Measurements from ENCODE around the gene NOC2L. TPM values are rescaled to one million over a fixed set of nuclear protein-coding genes. Genes with fewer than 3 reads are reported as not detected.
"Not testable (repeated sequence)": the region's sequence is repeated elsewhere in the genome, so short reads cannot be mapped to it uniquely, and the experiment has no call there.

NOC2L gene
- total and polyA plus RNA-seq, 5 donors = 43.6 to 48.6 (median 45.4) TPM

GRCh38 chr1:955474-955873, 3.6 kb downstream of the NOC2L start:
- DNase-seq (no peak), ATAC-seq (no peak)
- no peak overlapping the region for H3K4me3 ChIP-seq (ENCODE audit: low read length)
- no peaks in the 10 kb centered on the region for H3K27me3 ChIP-seq (ENCODE audit: control insufficient read depth, insufficient read depth)
- intact Hi-C loops (cut with DNase I) = loop anchor here in 1 of 4 donors (10.0 kb wide), 1 partner anchor 51 kb away; no protein-coding TSS in a partner anchor
- H3K9me3 ChIP-seq (ENCODE audit: control insufficient read depth, low read length) = no peaks in the 10 kb centered on the region
- H3K27ac ChIP-seq (ENCODE audit: low read length) = no peak overlapping the region
- WGBS = 71% methylated on average over 6 of the region's 6 CpGs
- H3K4me1 ChIP-seq (ENCODE audit: control insufficient read depth, insufficient read depth, low read length) = no peaks in the 10 kb centered on the region

GRCh38 chr1:954927-955326, 4.1 kb downstream of the NOC2L start:
- WGBS = 83% methylated on average over 13 of the region's 13 CpGs
- no peaks in the 10 kb centered on the region for H3K9me3 ChIP-seq (ENCODE audit: control insufficient read depth, low read length)
- no peak overlapping the region for H3K27ac ChIP-seq (ENCODE audit: low read length)
- H3K4me1 ChIP-seq (ENCODE audit: control insufficient read depth, insufficient read depth, low read length) = no peaks in the 10 kb centered on the region
- no peak overlapping the region for H3K4me3 ChIP-seq (ENCODE audit: low read length)
- no peak for DNase-seq
- H3K27me3 ChIP-seq (ENCODE audit: control insufficient read depth, insufficient read depth) = no peaks in the 10 kb centered on the region
- ATAC-seq = no peak
- intact Hi-C loops (cut with DNase I) = loop anchor here in 1 of 4 donors (10.0 kb wide), 1 partner anchor 50 kb away; no protein-coding TSS in a partner anchor

GRCh38 chr1:953524-954320, 5.3 kb downstream of the NOC2L start:
- DNase-seq (no peak), ATAC-seq (no peak)
- intact Hi-C loops (cut with DNase I) = loop anchor here in 1 of 4 donors (10.0 kb wide), 1 partner anchor 49 kb away; no protein-coding TSS in a partner anchor
- WGBS = 88% methylated on average over 32 of the region's 32 CpGs
- Histone ChIP-seq H3K27ac (ENCODE audit: low read length) (no peak overlapping the region), H3K27me3 (ENCODE audit: control insufficient read depth, insufficient read depth) (no peaks in the 10 kb centered on the region), H3K4me3 (ENCODE audit: low read length) (no peak overlapping the region), H3K9me3 (ENCODE audit: control insufficient read depth, low read length) (no peaks in the 10 kb centered on the region), H3K4me1 (ENCODE audit: control insufficient read depth, insufficient read depth, low read length) (no peaks in the 10 kb centered on the region)

- no peaks in the 10 kb centered on the region for H3K4me1 ChIP-seq (ENCODE audit: control insufficient read depth, insufficient read depth, low read length)
- WGBS = 86% methylated on average over 7 of the region's 7 CpGs
- no peak overlapping the region for H3K4me3 ChIP-seq (ENCODE audit: low read length)
- H3K9me3 ChIP-seq (ENCODE audit: control insufficient read depth, low read length) = no peaks in the 10 kb centered on the region
- intact Hi-C loops (cut with DNase I) = loop anchor here in 1 of 4 donors (10.0 kb wide), 1 partner anchor 48 kb away; no protein-coding TSS in a partner anchor
- DNase-seq (no peak), ATAC-seq (no peak)
- H3K27me3 ChIP-seq (ENCODE audit: control insufficient read depth, insufficient read depth) = no peaks in the 10 kb centered on the region
- no peak overlapping the region for H3K27ac ChIP-seq (ENCODE audit: low read length)
Measured at GRCh38 chr1:952603-953002, 6.5 kb downstream of the NOC2L start.

- Histone ChIP-seq H3K4me1 (ENCODE audit: control insufficient read depth, insufficient read depth, low read length) (no peaks in the 10 kb centered on the region), H3K4me3 (ENCODE audit: low read length) (no peak overlapping the region), H3K9me3 (ENCODE audit: control insufficient read depth, low read length) (no peaks in the 10 kb centered on the region), H3K27ac (ENCODE audit: low read length) (no peak overlapping the region), H3K27me3 (ENCODE audit: control insufficient read depth, insufficient read depth) (no peaks in the 10 kb centered on the region)
- ATAC-seq (no peak), DNase-seq (no peak)
- intact Hi-C loops (cut with DNase I) = loop anchor here in 1 of 4 donors (10.0 kb wide), 1 partner anchor 47 kb away; no protein-coding TSS in a partner anchor
- 91% methylated on average over 15 of the region's 15 CpGs for WGBS
Measured at GRCh38 chr1:952201-952600, 6.9 kb downstream of the NOC2L start.

- 66% methylated on average over 6 of the region's 6 CpGs for WGBS
- no peak overlapping the region for H3K27ac ChIP-seq (ENCODE audit: low read length)
Measured at GRCh38 chr1:951364-951763, 7.7 kb downstream of the NOC2L start.

GRCh38 chr1:950881-951280, 8.2 kb downstream of the NOC2L start:
- intact Hi-C loops (cut with DNase I) = loop anchor here in 1 of 4 donors (10.0 kb wide), 1 partner anchor 46 kb away; no protein-coding TSS in a partner anchor
- H3K4me1 ChIP-seq (ENCODE audit: control insufficient read depth, insufficient read depth, low read length) = no peaks in the 10 kb centered on the region
- 90% methylated on average over 23 of the region's 23 CpGs for WGBS
- no peaks in the 10 kb centered on the region for H3K27me3 ChIP-seq (ENCODE audit: control insufficient read depth, insufficient read depth)
- no peak overlapping the region for H3K4me3 ChIP-seq (ENCODE audit: low read length)
- ATAC-seq (no peak), DNase-seq (no peak)
- no peaks in the 10 kb centered on the region for H3K9me3 ChIP-seq (ENCODE audit: control insufficient read depth, low read length)
- no peak overlapping the region for H3K27ac ChIP-seq (ENCODE audit: low read length)

More at GRCh38 chr1:951364-951763, 7.7 kb downstream of the NOC2L start:
- Histone ChIP-seq H3K27me3 (ENCODE audit: control insufficient read depth, insufficient read depth) (no peaks in the 10 kb centered on the region), H3K9me3 (ENCODE audit: control insufficient read depth, low read length) (no peaks in the 10 kb centered on the region), H3K4me1 (ENCODE audit: control insufficient read depth, insufficient read depth, low read length) (no peaks in the 10 kb centered on the region), H3K4me3 (ENCODE audit: low read length) (no peak overlapping the region)
- ATAC-seq (no peak), DNase-seq (no peak)
- intact Hi-C loops (cut with DNase I) = loop anchor here in 1 of 4 donors (10.0 kb wide), 1 partner anchor 47 kb away; no protein-coding TSS in a partner anchor

- no peak for DNase-seq
- no peak for ATAC-seq
- Histone ChIP-seq H3K9me3 (ENCODE audit: control insufficient read depth, low read length) (no peaks in the 10 kb centered on the region), H3K4me3 (ENCODE audit: low read length) (no peak overlapping the region), H3K27me3 (ENCODE audit: control insufficient read depth, insufficient read depth) (no peaks in the 10 kb centered on the region), H3K4me1 (ENCODE audit: control insufficient read depth, insufficient read depth, low read length) (no peaks in the 10 kb centered on the region), H3K27ac (ENCODE audit: low read length) (no peak overlapping the region)
- WGBS = 92% methylated on average over 9 of the region's 9 CpGs
- intact Hi-C loops (cut with DNase I) = loop anchor here in 1 of 4 donors (10.0 kb wide), 1 partner anchor 45 kb away; no protein-coding TSS in a partner anchor
Measured at GRCh38 chr1:950268-950667, 8.8 kb downstream of the NOC2L start.

GRCh38 chr1:947958-948357, 11.1 kb downstream of the NOC2L start:
- DNase-seq (no peak), ATAC-seq (no peak)
- Histone ChIP-seq H3K27ac (ENCODE audit: low read length) (no peak overlapping the region), H3K4me3 (ENCODE audit: low read length) (no peak overlapping the region), H3K4me1 (ENCODE audit: control insufficient read depth, insufficient read depth, low read length) (no peaks in the 10 kb centered on the region), H3K9me3 (ENCODE audit: control insufficient read depth, low read length) (no peaks in the 10 kb centered on the region), H3K27me3 (ENCODE audit: control insufficient read depth, insufficient read depth) (no peaks in the 10 kb centered on the region)
- 89% methylated on average over 15 of the region's 15 CpGs for WGBS
- intact Hi-C loops (cut with DNase I) = no loop called here

- DNase-seq; ATAC-seq; H3K27me3 ChIP-seq (ENCODE audit: control insufficient read depth, insufficient read depth); H3K4me1 ChIP-seq (ENCODE audit: control insufficient read depth, insufficient read depth, low read length); intact Hi-C loops (cut with DNase I); H3K4me3 ChIP-seq (ENCODE audit: low read length); H3K27ac ChIP-seq (ENCODE audit: low read length); H3K9me3 ChIP-seq (ENCODE audit: control insufficient read depth, low read length): not testable (repeated sequence)
- WGBS = 93% methylated on average over 13 of the region's 13 CpGs
Measured at GRCh38 chr1:946811-947210, 12.2 kb downstream of the NOC2L start.

Measured in right cardiac atrium (tissue), 5 donors.